Activated naive CD4-positive, alpha-beta T cell (primary cell): ENCODE data around the gene COL5A1.

Source experiments
- DNase-seq, 4 experiments: peaks; one replicate each; lab custom pipeline; 2025; lab: John Stamatoyannopoulos, UW

The COL5A1 gene

GRCh38 chr9:134880484-134881312, 239.1 kb downstream of the COL5A1 start, which contains the start of gene FCN2:
Gene FCN2 (plus strand): TSS chr9:134880810. CDS start chr9:134880822, 12 bp downstream.
- no peak for DNase-seq

- DNase-seq, result no peak
Measured at GRCh38 chr9:134881313-134881670, 239.7 kb downstream of the COL5A1 start.

GRCh38 chr9:134882204-134882785, 240.7 kb downstream of the COL5A1 start:
- no peak for DNase-seq

GRCh38 chr9:134883040-134883782, 241.6 kb downstream of the COL5A1 start:
- DNase-seq, result no peak

- no peak for DNase-seq
Measured at GRCh38 chr9:134884492-134884891, 242.9 kb downstream of the COL5A1 start.

GRCh38 chr9:134885001-134885678, 243.5 kb downstream of the COL5A1 start:
- no peak for DNase-seq

GRCh38 chr9:134885679-134886412, 244.2 kb downstream of the COL5A1 start:
- no peak for DNase-seq

- no peak for DNase-seq
Measured at GRCh38 chr9:134886413-134886913, 244.9 kb downstream of the COL5A1 start.

- DNase-seq, result no peak
Measured at GRCh38 chr9:134887219-134887618, 245.6 kb downstream of the COL5A1 start.

- DNase-seq, result no peak
Measured at GRCh38 chr9:134887686-134888602, 246.3 kb downstream of the COL5A1 start.

- no peak for DNase-seq
Measured at GRCh38 chr9:134888603-134889190, 247.1 kb downstream of the COL5A1 start.

- DNase-seq, result no peak
Measured at GRCh38 chr9:134889386-134890154, 248.0 kb downstream of the COL5A1 start.

GRCh38 chr9:134890155-134890495, 248.5 kb downstream of the COL5A1 start:
- DNase-seq, result no peak

- DNase-seq, result no peak
Measured at GRCh38 chr9:134891053-134891452, 249.4 kb downstream of the COL5A1 start.

GRCh38 chr9:134891713-134892112, 250.1 kb downstream of the COL5A1 start:
- no peak for DNase-seq

GRCh38 chr9:134892221-134892620, 250.6 kb downstream of the COL5A1 start:
- no peak for DNase-seq

- DNase-seq, result no peak
Measured at GRCh38 chr9:134892820-134893420, 251.3 kb downstream of the COL5A1 start.
